Measurements from ENCODE around the gene TTLL3. TPM values are rescaled to one million over a fixed set of nuclear protein-coding genes. Genes with fewer than 3 reads are reported as not detected.

Gene TTLL3
- total and polyA plus RNA-seq, 2 donors (not counting 1 experiment from before 2014, with no cell fraction given) = 84.5 to 168 TPM

- Histone ChIP-seq H3K9ac (ENCODE audit: low read length) (no peak overlapping the region), H2AFZ (ENCODE audit: insufficient read depth, low read depth, low read length, poor library complexity, severe bottlenecking) (no peak overlapping the region), H3K4me3 (ENCODE audit: control extremely low read depth in 1 of 5, extremely low read depth in 1 of 5, insufficient read depth in 1 of 5, low read depth in 2 of 5, low read length in 4 of 5) (no peak overlapping the region), H3K27ac (ENCODE audit: low read length in 2 of 2) (no peak overlapping the region), H3K4me2 (replicated peaks; ENCODE audit: low read depth, low read length, poor library complexity, severe bottlenecking) (no peak overlapping the region), H3K36me3 (replicated peaks in 1 of 2; ENCODE audit: control extremely low read depth in 1 of 2, control insufficient read depth in 1 of 2, extremely low read depth in 1 of 2, insufficient read depth in 2 of 2, low read length in 1 of 2) (peaks cover 0 to 6% of the 10 kb centered on the region in 2 experiments), H3K4me1 (ENCODE audit: control insufficient read depth in 2 of 2, insufficient read depth in 2 of 2, low read length in 2 of 2) (peaks cover 45 to 51% of the 10 kb centered on the region in 2 donors), H3K79me2 (ENCODE audit: control insufficient read depth, insufficient read depth, low read length) (no peaks in the 10 kb centered on the region), H3K27me3 (replicated peaks in 1 of 4; ENCODE audit: control extremely low read depth in 1 of 4, control insufficient read depth in 3 of 4, insufficient read depth in 4 of 4, low read length in 3 of 4) (no peaks in the 10 kb centered on the region), H4K20me1 (ENCODE audit: control insufficient read depth, insufficient read depth, low read length, poor library complexity, severe bottlenecking) (no peaks in the 10 kb centered on the region), H3K9me3 (ENCODE audit: control extremely low read depth in 1 of 3, control insufficient read depth in 2 of 3, insufficient read depth in 1 of 3, low read length in 2 of 3) (no peaks in the 10 kb centered on the region)
- Mint-ChIP-seq H3K27ac (no peak overlapping the region), H3K27me3 (no peaks in the 10 kb centered on the region), H3K4me1 (peaks cover 49% of the 10 kb centered on the region), H3K4me3 (no peak overlapping the region), H3K9me3 (ENCODE audit: insufficient read depth) (no peaks in the 10 kb centered on the region)
- CTCF ChIA-PET = interaction anchor here (0.6 to 1.0 kb wide), 2 partner anchors 16 to 17 kb away, joined by 3 to 4 read pairs; partner anchors contain the start of gene ARPC4
- ATAC-seq (ENCODE audit: low read depth) = no peak
- 90% methylated on average over 2 of the region's 5 CpGs for WGBS (ENCODE audit: insufficient coverage)
- DNase-seq = no peak
- intact Hi-C loops (cut with micrococcal nuclease) = no loop called here
- POLR2A ChIA-PET = no interaction called here
- TF ChIP-seq CTCF (IDR thresholded peaks at IDR 0.05) (no peak), EZH2 (IDR thresholded peaks at IDR 0.05; ENCODE audit: borderline replicate concordance, insufficient read depth, low read depth, low read length, poor library complexity, severe bottlenecking) (no peak)
These were observed 33.0 kb upstream of the TTLL3 start for GRCh38 chr3:9776896-9777693.

GRCh38 chr3:9777694-9778021 is 32.4 kb upstream of the TTLL3 start:
- no peak for ATAC-seq (ENCODE audit: low read depth)
- ChIA-PET POLR2A (no interaction called here), CTCF (no interaction called here)
- no peaks in the 10 kb centered on the region for H3K27me3 ChIP-seq (replicated peaks in 1 of 4; ENCODE audit: control extremely low read depth in 1 of 4, control insufficient read depth in 3 of 4, insufficient read depth in 4 of 4, low read length in 3 of 4)
- intact Hi-C loops (cut with micrococcal nuclease) = no loop called here
- no peak overlapping the region for H3K27ac ChIP-seq (ENCODE audit: low read length in 2 of 2)
- no peaks in the 10 kb centered on the region for H4K20me1 ChIP-seq (ENCODE audit: control insufficient read depth, insufficient read depth, low read length, poor library complexity, severe bottlenecking)
- H3K36me3 ChIP-seq (replicated peaks in 1 of 2; ENCODE audit: control extremely low read depth in 1 of 2, control insufficient read depth in 1 of 2, extremely low read depth in 1 of 2, insufficient read depth in 2 of 2, low read length in 1 of 2) = peaks cover 0 to 7% of the 10 kb centered on the region in 2 experiments
- H3K9me3 ChIP-seq (ENCODE audit: control extremely low read depth in 1 of 3, control insufficient read depth in 2 of 3, insufficient read depth in 1 of 3, low read length in 2 of 3) = no peaks in the 10 kb centered on the region
- peaks cover 55% of the 10 kb centered on the region for H3K4me1 Mint-ChIP-seq
- no CpG with 5 or more reads among the region's 1 CpG for WGBS (ENCODE audit: insufficient coverage)
- no peaks in the 10 kb centered on the region for H3K9me3 Mint-ChIP-seq (ENCODE audit: insufficient read depth)
- TF ChIP-seq EZH2 (IDR thresholded peaks at IDR 0.05; ENCODE audit: borderline replicate concordance, insufficient read depth, low read depth, low read length, poor library complexity, severe bottlenecking) = no peak
- TF ChIP-seq CTCF (IDR thresholded peaks at IDR 0.05) = no peak
- H3K79me2 ChIP-seq (ENCODE audit: control insufficient read depth, insufficient read depth, low read length) = no peaks in the 10 kb centered on the region
- no peak overlapping the region for H3K27ac Mint-ChIP-seq
- H3K9ac ChIP-seq (ENCODE audit: low read length) = no peak overlapping the region
- H3K4me3 ChIP-seq (ENCODE audit: control extremely low read depth in 1 of 5, extremely low read depth in 1 of 5, insufficient read depth in 1 of 5, low read depth in 2 of 5, low read length in 4 of 5) = no peak overlapping the region
- no peak overlapping the region for H2AFZ ChIP-seq (ENCODE audit: insufficient read depth, low read depth, low read length, poor library complexity, severe bottlenecking)
- H3K4me2 ChIP-seq (replicated peaks; ENCODE audit: low read depth, low read length, poor library complexity, severe bottlenecking) = no peak overlapping the region
- no peak overlapping the region for H3K4me3 Mint-ChIP-seq
- no peak for DNase-seq
- H3K4me1 ChIP-seq (ENCODE audit: control insufficient read depth in 2 of 2, insufficient read depth in 2 of 2, low read length in 2 of 2) = peaks cover 50 to 56% of the 10 kb centered on the region in 2 donors
- no peaks in the 10 kb centered on the region for H3K27me3 Mint-ChIP-seq
